ENCODE measurements around the gene TM9SF1. TPM values are rescaled to one million over a fixed set of nuclear protein-coding genes. Genes with fewer than 3 reads are reported as not detected.
A peak's percentile ranks its signal among the peaks of the same experiment; 100 is the strongest.

The TM9SF1 gene
- total RNA-seq, 1 donor from 2014 or later = 34.5 TPM

DNA sequence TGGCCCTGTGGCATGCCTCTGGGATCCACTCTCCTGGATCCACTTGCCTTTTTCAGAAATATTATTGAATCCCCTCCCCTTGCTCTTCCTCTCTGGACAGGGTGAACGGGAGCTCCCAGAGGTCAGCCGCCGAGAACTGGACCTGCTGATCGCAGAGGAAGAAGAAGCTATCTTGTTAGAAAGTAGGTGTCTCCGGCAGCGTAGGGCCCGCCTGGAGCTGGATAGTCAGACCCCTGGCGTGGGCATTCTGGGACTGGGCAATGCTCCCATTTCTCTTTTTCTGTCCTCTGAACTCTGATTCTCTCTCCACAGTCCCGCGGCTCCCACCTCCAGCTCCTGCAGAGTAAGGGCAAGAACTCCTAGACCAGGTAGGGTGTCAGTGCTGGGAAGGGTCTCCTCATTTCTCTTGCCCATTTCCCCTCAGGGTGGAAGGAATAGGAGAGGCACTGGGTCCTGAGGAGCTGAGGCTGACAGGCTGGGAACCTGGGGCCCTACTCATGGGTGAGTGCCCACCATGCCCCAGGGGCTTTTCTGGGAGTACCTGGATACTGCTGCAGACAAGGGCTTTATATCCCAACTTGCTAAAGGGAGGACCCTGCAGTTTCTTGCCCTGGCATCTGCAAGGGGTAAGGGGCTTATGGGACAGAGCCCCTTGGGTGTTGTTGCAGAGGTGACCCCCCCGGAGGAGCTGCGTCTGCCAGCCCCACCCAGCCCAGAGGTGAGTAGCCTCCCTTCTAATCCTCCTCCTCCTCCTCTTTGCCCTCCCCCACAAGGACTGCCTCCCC lies 18.0 kb downstream of the TM9SF1 start:
- H3K27me3 Mint-ChIP-seq (ENCODE audit: insufficient read depth) = no peaks in the 10 kb centered on the region
- H3K4me1 Mint-ChIP-seq (ENCODE audit: low read depth) = no peaks in the 10 kb centered on the region
- H3K4me3 Mint-ChIP-seq = no peak overlapping the region
- peaks cover 57% of the 10 kb centered on the region for H3K36me3 Mint-ChIP-seq (ENCODE audit: low read depth)
- peak overlapping the region; percentile 38 for H3K27ac Mint-ChIP-seq
- no peaks in the 10 kb centered on the region for H3K9me3 Mint-ChIP-seq
- intact Hi-C loops (cut with micrococcal nuclease) = no loop called here
- no peak for DNase-seq (ENCODE audit: low spot score)

GRCh38 chr14:24176599-24176998 lies 18.6 kb downstream of the TM9SF1 start:
- no peak overlapping the region for H3K27ac Mint-ChIP-seq

GRCh38 chr14:24172871-24173281 lies 22.4 kb downstream of the TM9SF1 start:
- no peak overlapping the region for H3K4me3 Mint-ChIP-seq
- intact Hi-C loops (cut with micrococcal nuclease) = no loop called here

More at GRCh38 chr14:24176599-24176998, 18.6 kb downstream of the TM9SF1 start:
- Mint-ChIP-seq H3K4me3 (no peak overlapping the region), H3K27me3 (ENCODE audit: insufficient read depth) (no peaks in the 10 kb centered on the region), H3K4me1 (ENCODE audit: low read depth) (peaks cover 1% of the 10 kb centered on the region), H3K9me3 (no peaks in the 10 kb centered on the region), H3K36me3 (ENCODE audit: low read depth) (peaks cover 52% of the 10 kb centered on the region)
- intact Hi-C loops (cut with micrococcal nuclease) = no loop called here
- no peak for DNase-seq (ENCODE audit: low spot score)

DNA sequence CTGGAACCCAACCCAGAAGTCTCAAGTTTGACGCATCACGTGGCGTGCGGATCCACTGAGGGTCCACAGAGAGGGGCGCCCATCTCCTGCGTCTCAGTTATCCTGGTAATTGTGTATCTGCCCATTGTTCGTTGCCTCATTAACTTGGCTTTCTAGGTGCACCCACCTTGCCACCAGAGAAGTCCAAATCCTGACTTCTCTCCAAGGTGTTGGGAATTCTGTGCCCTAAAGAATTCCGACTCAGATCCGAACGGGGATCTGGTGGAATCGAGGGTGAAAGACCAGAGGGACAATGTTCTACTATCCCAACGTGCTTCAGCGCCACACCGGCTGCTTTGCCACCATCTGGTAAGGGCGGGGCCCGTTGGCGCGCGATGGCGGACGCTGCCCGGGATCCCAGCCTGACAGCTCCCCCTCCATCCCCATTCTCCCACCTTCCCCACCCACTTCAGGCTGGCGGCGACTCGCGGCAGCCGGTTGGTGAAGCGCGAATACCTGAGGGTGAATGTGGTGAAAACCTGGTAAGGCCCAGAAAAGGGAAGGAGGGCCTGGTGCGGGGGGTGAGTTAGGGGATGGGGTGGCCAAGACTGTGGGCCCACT lies 22.9 kb downstream of the TM9SF1 start:
- Mint-ChIP-seq H3K4me3 (peak overlapping the region; percentile 37), H3K36me3 (ENCODE audit: low read depth) (peaks cover 41% of the 10 kb centered on the region), H3K27ac (peak overlapping the region; percentile 55), H3K27me3 (ENCODE audit: insufficient read depth) (no peaks in the 10 kb centered on the region), H3K4me1 (ENCODE audit: low read depth) (peaks cover 20% of the 10 kb centered on the region), H3K9me3 (no peaks in the 10 kb centered on the region)
- intact Hi-C loops (cut with micrococcal nuclease) = no loop called here
- no peak for DNase-seq (ENCODE audit: low spot score)

More at GRCh38 chr14:24172871-24173281, 22.4 kb downstream of the TM9SF1 start:
- Mint-ChIP-seq H3K9me3 (no peaks in the 10 kb centered on the region), H3K4me1 (ENCODE audit: low read depth) (peaks cover 16% of the 10 kb centered on the region), H3K27me3 (ENCODE audit: insufficient read depth) (no peaks in the 10 kb centered on the region), H3K27ac (no peak overlapping the region), H3K36me3 (ENCODE audit: low read depth) (peaks cover 39% of the 10 kb centered on the region)
- no peak for DNase-seq (ENCODE audit: low spot score)

DNA sequence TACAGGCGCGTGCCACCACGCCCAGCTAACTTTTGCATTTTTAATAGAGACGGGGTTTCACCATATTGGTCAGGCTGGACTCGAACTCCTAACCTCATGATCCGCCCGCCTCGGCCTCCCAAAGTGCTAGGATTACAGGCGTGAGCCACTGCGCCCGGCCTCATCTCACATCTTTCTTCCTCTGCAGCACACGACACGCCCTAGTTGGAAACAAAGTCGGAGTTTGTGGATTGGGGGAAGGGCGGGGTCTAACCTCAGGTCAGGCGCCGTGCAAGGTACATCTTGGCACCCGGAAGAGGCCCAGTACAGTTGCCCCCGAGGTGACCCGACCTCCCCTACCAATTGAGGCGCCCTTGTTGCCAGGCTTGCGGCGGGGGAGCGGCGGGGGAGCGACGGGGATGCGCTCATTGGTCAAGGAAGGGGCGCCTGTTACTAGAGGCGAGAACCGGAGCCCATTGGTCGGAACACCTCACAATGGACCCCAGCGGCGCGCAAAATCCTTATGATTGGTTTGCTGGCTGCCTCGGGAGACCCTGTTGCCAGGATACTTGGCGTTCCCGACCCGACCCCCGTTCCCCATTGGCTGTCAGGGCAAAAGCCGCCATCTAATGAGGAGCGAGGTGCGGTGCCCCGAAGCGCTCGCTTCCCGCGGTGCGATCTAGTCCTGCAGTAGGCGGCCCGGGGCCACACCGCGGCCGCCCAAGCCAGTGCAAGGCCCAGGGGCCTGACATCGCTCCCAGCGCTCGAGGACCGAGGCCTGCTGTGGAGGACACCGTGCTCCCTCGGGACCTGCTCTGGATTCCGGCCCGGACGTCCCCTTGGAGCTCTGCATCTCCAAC lies 23.6 kb downstream of the TM9SF1 start, which contains the start of gene REC8:
Gene REC8 (plus strand): TSS at position 659 of the 839 bp plus-strand sequence. CDS start 473 bp downstream, outside the sequence.
- Mint-ChIP-seq H3K4me1 (ENCODE audit: low read depth) (peaks cover 24% of the 10 kb centered on the region), H3K9me3 (no peaks in the 10 kb centered on the region), H3K4me3 (peak within 1 kb of the TSS; percentile 65), H3K36me3 (ENCODE audit: low read depth) (peaks cover 38% of the 10 kb centered on the region), H3K27me3 (ENCODE audit: insufficient read depth) (no peaks in the 10 kb centered on the region), H3K27ac (peak within 1 kb of the TSS; percentile 55)
- intact Hi-C loops (cut with micrococcal nuclease) = no loop called here
- DNase-seq (ENCODE audit: low spot score) = no peak

DNA sequence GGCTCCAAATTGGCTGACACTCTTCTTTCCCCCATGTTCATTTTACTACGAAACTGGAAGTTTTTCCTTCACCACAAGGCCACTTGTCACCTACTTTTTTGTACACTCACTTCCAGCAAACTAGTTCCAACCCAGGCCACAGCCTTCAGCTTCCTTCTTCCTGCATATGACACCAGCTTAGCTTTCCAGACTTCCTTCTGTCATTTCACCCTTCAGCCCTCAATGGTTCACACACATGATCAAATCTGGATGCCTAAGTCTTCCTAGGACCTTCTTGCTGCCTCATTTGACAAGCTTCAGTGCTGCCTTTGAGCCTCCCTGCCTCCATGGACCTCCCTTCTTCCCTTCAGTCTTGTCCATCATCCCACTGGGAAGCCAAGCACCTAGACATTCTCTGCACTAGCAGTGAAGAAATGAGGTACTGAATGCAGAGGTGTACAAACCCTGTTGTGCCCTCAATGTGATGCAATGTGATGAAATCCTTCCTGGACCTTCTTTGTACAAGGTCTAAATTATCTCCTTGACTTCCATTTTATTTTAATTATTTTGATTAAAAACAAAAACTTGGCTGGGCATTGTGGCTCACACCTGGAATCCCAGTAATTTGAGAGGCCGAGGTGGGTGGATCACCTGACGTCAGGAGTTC lies 27.6 kb downstream of the TM9SF1 start:
- H3K4me3 Mint-ChIP-seq = no peak overlapping the region
- peaks cover 50% of the 10 kb centered on the region for H3K36me3 Mint-ChIP-seq (ENCODE audit: low read depth)
- peak overlapping the region; percentile 75 for H3K27ac Mint-ChIP-seq
- no peaks in the 10 kb centered on the region for H3K27me3 Mint-ChIP-seq (ENCODE audit: insufficient read depth)
- intact Hi-C loops (cut with micrococcal nuclease) = no loop called here
- peaks cover 60% of the 10 kb centered on the region for H3K4me1 Mint-ChIP-seq (ENCODE audit: low read depth)
- no peaks in the 10 kb centered on the region for H3K9me3 Mint-ChIP-seq
- no peak for DNase-seq (ENCODE audit: low spot score)

- no peak for DNase-seq (ENCODE audit: low spot score)
- Mint-ChIP-seq H3K9me3 (no peaks in the 10 kb centered on the region), H3K36me3 (ENCODE audit: low read depth) (peaks cover 59% of the 10 kb centered on the region), H3K27ac (peak overlapping the region; percentile 6), H3K4me1 (ENCODE audit: low read depth) (peaks cover 70% of the 10 kb centered on the region), H3K27me3 (ENCODE audit: insufficient read depth) (peaks cover 3% of the 10 kb centered on the region), H3K4me3 (no peak overlapping the region)
- intact Hi-C loops (cut with micrococcal nuclease) = no loop called here
Observed at GRCh38 chr14:24165785-24166184, 29.5 kb downstream of the TM9SF1 start.

DNA sequence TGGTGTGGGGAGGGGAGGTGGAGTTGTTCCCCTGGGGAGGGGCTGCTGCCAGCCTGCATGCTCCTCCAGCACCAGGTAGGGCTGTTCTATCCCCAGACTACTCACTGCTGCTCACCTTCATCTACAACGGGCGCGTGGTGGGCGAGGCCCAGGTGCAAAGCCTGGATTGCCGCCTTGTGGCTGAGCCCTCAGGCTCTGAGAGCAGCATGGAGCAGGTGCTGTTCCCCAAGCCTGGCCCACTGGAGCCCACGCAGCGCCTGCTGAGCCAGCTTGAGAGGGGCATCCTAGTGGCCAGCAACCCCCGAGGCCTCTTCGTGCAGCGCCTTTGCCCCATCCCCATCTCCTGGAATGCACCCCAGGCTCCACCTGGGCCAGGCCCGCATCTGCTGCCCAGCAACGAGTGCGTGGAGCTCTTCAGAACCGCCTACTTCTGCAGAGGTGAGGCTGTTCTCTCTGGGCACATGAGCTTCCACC lies 30.7 kb downstream of the TM9SF1 start:
- peaks cover 77% of the 10 kb centered on the region for H3K4me1 Mint-ChIP-seq (ENCODE audit: low read depth)
- H3K9me3 Mint-ChIP-seq = no peaks in the 10 kb centered on the region
- DNase-seq (ENCODE audit: low spot score) = no peak
- intact Hi-C loops (cut with micrococcal nuclease) = loop anchor here (5.0 kb wide), 1 partner anchor 268 kb away; no protein-coding TSS in a partner anchor
- peak overlapping the region; percentile 99 for H3K4me3 Mint-ChIP-seq
- peak overlapping the region; percentile 60 for H3K27ac Mint-ChIP-seq
- H3K27me3 Mint-ChIP-seq (ENCODE audit: insufficient read depth) = peaks cover 4% of the 10 kb centered on the region
- peaks cover 63% of the 10 kb centered on the region for H3K36me3 Mint-ChIP-seq (ENCODE audit: low read depth)

DNA sequence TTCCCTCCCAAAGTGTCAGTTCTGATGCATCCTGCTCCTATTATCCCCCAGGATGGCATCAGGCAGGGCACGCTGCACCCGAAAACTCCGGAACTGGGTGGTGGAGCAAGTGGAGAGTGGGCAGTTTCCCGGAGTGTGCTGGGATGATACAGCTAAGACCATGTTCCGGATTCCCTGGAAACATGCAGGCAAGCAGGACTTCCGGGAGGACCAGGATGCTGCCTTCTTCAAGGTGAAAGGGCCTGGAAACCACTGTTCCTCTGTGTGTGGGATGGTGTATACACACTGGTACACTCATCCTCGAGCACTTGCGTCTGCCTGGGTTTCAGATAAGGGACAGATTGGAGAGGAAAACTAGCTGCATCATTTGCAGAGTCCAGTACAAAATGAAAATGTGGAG lies 33.1 kb downstream of the TM9SF1 start:
- intact Hi-C loops (cut with micrococcal nuclease) = loop anchor here (5.0 kb wide), 1 partner anchor 270 kb away; no protein-coding TSS in a partner anchor
- DNase-seq (ENCODE audit: low spot score) = no peak
- Mint-ChIP-seq H3K4me1 (ENCODE audit: low read depth) (peaks cover 66% of the 10 kb centered on the region), H3K9me3 (no peaks in the 10 kb centered on the region), H3K36me3 (ENCODE audit: low read depth) (peaks cover 62% of the 10 kb centered on the region), H3K27me3 (ENCODE audit: insufficient read depth) (peaks cover 4% of the 10 kb centered on the region), H3K4me3 (peak overlapping the region; percentile 99), H3K27ac (peak overlapping the region; percentile 99)

DNA sequence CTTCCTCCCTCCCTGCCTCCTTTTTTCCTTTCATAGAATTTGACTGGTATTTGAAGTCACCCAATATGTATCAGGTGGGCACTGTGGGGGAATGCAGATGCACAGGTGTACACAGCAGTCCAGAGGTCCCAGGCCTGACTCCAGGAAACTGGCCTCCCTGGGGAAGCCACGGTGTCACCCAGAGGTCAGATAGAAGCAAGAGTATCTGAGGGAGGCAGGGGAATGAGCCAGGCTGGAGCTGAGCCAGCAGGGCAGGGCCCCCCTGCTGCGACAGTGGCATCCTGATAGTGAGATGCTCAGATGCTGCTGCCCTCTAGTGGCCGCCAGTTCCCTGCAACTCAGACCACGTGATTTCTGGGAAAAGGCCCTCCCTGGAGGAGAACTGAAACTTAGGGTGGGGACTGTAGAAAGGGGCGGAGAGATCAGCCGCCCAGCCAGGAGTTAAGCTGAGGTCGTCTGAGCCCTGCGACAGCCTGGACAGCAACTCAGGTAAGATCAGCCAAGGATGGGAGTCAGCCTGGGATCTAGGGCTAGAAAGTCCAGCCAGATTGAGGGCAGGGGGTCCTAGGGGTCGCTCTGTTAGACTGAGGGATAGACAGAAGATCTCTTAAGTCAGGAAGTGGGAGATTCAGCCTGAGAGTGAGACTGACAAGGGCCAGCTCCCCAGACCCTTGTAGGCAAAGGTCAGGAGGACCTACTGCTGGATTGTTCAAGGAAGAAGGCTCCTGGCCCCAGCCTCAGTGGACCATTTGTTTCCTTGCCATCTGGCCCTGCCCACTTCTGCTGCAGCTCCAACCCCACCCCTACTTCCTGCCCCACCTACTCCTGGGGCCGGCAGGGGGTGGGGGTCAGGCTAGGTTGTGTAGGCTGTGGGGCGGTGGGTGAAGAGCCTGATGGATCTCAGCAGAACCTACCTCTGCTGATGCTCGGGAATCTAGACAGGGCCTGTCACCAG lies 34.1 kb downstream of the TM9SF1 start, which contains the start of gene IRF9:
Gene IRF9 (plus strand): TSS at position 416 of the 955 bp plus-strand sequence. CDS start 880 bp downstream, outside the sequence.
- Mint-ChIP-seq H3K27me3 (ENCODE audit: insufficient read depth) (peaks cover 4% of the 10 kb centered on the region), H3K4me1 (ENCODE audit: low read depth) (peaks cover 60% of the 10 kb centered on the region), H3K36me3 (ENCODE audit: low read depth) (peaks cover 64% of the 10 kb centered on the region), H3K27ac (peak within 1 kb of the TSS; percentile 99), H3K4me3 (peak within 1 kb of the TSS; percentile 99), H3K9me3 (no peaks in the 10 kb centered on the region)
- peak; percentile 98 for DNase-seq (ENCODE audit: low spot score)
- intact Hi-C loops (cut with micrococcal nuclease) = loop anchor here (1.0 to 5.0 kb wide), 15 partner anchors 8 to 271 kb away; partner anchors contain the start of genes CARMIL3, CHMP4A, DHRS1 and EMC9

- H3K36me3 Mint-ChIP-seq (ENCODE audit: low read depth) = peaks cover 64% of the 10 kb centered on the region
- peak overlapping the region; percentile 47 for H3K4me3 Mint-ChIP-seq
- H3K27me3 Mint-ChIP-seq (ENCODE audit: insufficient read depth) = peaks cover 4% of the 10 kb centered on the region
- no peak for DNase-seq (ENCODE audit: low spot score)
- H3K27ac Mint-ChIP-seq = peak overlapping the region; percentile 99
- intact Hi-C loops (cut with micrococcal nuclease) = loop anchor here (2.0 to 5.0 kb wide), 2 partner anchors 108 to 272 kb away; partner anchors contain the start of gene CARMIL3
- H3K9me3 Mint-ChIP-seq = no peaks in the 10 kb centered on the region
- H3K4me1 Mint-ChIP-seq (ENCODE audit: low read depth) = peaks cover 53% of the 10 kb centered on the region
Observed at GRCh38 chr14:24160499-24160849, 34.8 kb downstream of the TM9SF1 start.
